ENCODE results near the gene ZCCHC8. TPM values are rescaled to one million over a fixed set of nuclear protein-coding genes. Genes with fewer than 3 reads are reported as not detected.
"Not testable (repeated sequence)": the region's sequence is repeated elsewhere in the genome, so short reads cannot be mapped to it uniquely, and the experiment has no call there.

Gene ZCCHC8
- polyA plus RNA-seq, 4 donors: 14.6 to 30.9 (median 21.0) TPM

GRCh38 chr12:122459211-122459610, 41.5 kb downstream of the ZCCHC8 start:
- Histone ChIP-seq H3K4me3 (ENCODE audit: low read depth in 1 of 3, low read length in 3 of 3) (no peak overlapping the region), H3K27ac (ENCODE audit: low read depth in 1 of 3, low read length in 2 of 3) (no peak overlapping the region), H3K4me1 (ENCODE audit: control insufficient read depth in 3 of 3, insufficient read depth in 2 of 3, low read depth in 1 of 3, low read length in 2 of 3) (peaks cover 0 to 6% (median 2%) of the 10 kb centered on the region in 3 donors), H3K27me3 (ENCODE audit: control insufficient read depth in 3 of 3, insufficient read depth in 3 of 3, low read length in 3 of 3) (no peaks in the 10 kb centered on the region), H3K36me3 (ENCODE audit: control insufficient read depth in 3 of 3, insufficient read depth in 2 of 3, low read depth in 1 of 3, low read length in 3 of 3) (no peaks in the 10 kb centered on the region), H3K9me3 (ENCODE audit: control insufficient read depth in 2 of 2, insufficient read depth in 1 of 2, low read depth in 1 of 2, low read length in 1 of 2) (no peaks in the 10 kb centered on the region)
- FAIRE-seq (no peak), DNase-seq (no peak)
- WGBS, 3 donors: 91 to 100% (median 100%) methylated on average over 2 of the region's 2 CpGs

- Histone ChIP-seq H3K9me3 (ENCODE audit: control insufficient read depth in 2 of 2, insufficient read depth in 1 of 2, low read depth in 1 of 2, low read length in 1 of 2) (no peaks in the 10 kb centered on the region), H3K27ac (ENCODE audit: low read depth in 1 of 3, low read length in 2 of 3) (no peak overlapping the region), H3K4me1 (ENCODE audit: control insufficient read depth in 3 of 3, insufficient read depth in 2 of 3, low read depth in 1 of 3, low read length in 2 of 3) (peaks cover 0 to 6% (median 2%) of the 10 kb centered on the region in 3 donors), H3K27me3 (ENCODE audit: control insufficient read depth in 3 of 3, insufficient read depth in 3 of 3, low read length in 3 of 3) (no peaks in the 10 kb centered on the region), H3K4me3 (ENCODE audit: low read depth in 1 of 3, low read length in 3 of 3) (no peak overlapping the region), H3K36me3 (ENCODE audit: control insufficient read depth in 3 of 3, insufficient read depth in 2 of 3, low read depth in 1 of 3, low read length in 3 of 3) (no peaks in the 10 kb centered on the region)
- FAIRE-seq: no peak
- WGBS, 3 donors: 90 to 94% (median 93%) methylated on average over 17 of the region's 17 CpGs
- DNase-seq: no peak
These were observed 42.4 kb downstream of the ZCCHC8 start for GRCh38 chr12:122458105-122459035.

GRCh38 chr12:122457627-122458026, 43.1 kb downstream of the ZCCHC8 start:
- FAIRE-seq: no peak
- no peaks in the 10 kb centered on the region for H3K36me3 ChIP-seq (ENCODE audit: control insufficient read depth in 3 of 3, insufficient read depth in 2 of 3, low read depth in 1 of 3, low read length in 3 of 3)

GRCh38 chr12:122454739-122455138, 46.0 kb downstream of the ZCCHC8 start:
- H3K36me3 ChIP-seq (ENCODE audit: control insufficient read depth in 3 of 3, insufficient read depth in 2 of 3, low read depth in 1 of 3, low read length in 3 of 3): no peaks in the 10 kb centered on the region
- H3K27ac ChIP-seq (ENCODE audit: low read depth in 1 of 3, low read length in 2 of 3): no peak overlapping the region
- FAIRE-seq (no peak), DNase-seq (no peak)
- H3K9me3 ChIP-seq (ENCODE audit: control insufficient read depth in 2 of 2, insufficient read depth in 1 of 2, low read depth in 1 of 2, low read length in 1 of 2): no peaks in the 10 kb centered on the region
- peaks cover 2 to 6% (median 2%) of the 10 kb centered on the region in 3 donors for H3K4me1 ChIP-seq (ENCODE audit: control insufficient read depth in 3 of 3, insufficient read depth in 2 of 3, low read depth in 1 of 3, low read length in 2 of 3)
- no peaks in the 10 kb centered on the region for H3K27me3 ChIP-seq (ENCODE audit: control insufficient read depth in 3 of 3, insufficient read depth in 3 of 3, low read length in 3 of 3)
- 60 to 75% (median 68%) methylated on average over 6 of the region's 6 CpGs for WGBS, 3 donors
- no peak overlapping the region for H3K4me3 ChIP-seq (ENCODE audit: low read depth in 1 of 3, low read length in 3 of 3)

More at GRCh38 chr12:122457627-122458026, 43.1 kb downstream of the ZCCHC8 start:
- no peaks in the 10 kb centered on the region for H3K27me3 ChIP-seq (ENCODE audit: control insufficient read depth in 3 of 3, insufficient read depth in 3 of 3, low read length in 3 of 3)
- no peak for DNase-seq
- 56 to 79% (median 68%) methylated on average over 2 of the region's 2 CpGs for WGBS, 3 donors
- H3K4me1 ChIP-seq (ENCODE audit: control insufficient read depth in 3 of 3, insufficient read depth in 2 of 3, low read depth in 1 of 3, low read length in 2 of 3): peaks cover 2 to 6% (median 2%) of the 10 kb centered on the region in 3 donors
- H3K27ac ChIP-seq (ENCODE audit: low read depth in 1 of 3, low read length in 2 of 3): no peak overlapping the region
- H3K9me3 ChIP-seq (ENCODE audit: control insufficient read depth in 2 of 2, insufficient read depth in 1 of 2, low read depth in 1 of 2, low read length in 1 of 2): no peaks in the 10 kb centered on the region
- no peak overlapping the region for H3K4me3 ChIP-seq (ENCODE audit: low read depth in 1 of 3, low read length in 3 of 3)

- Histone ChIP-seq H3K36me3 (ENCODE audit: control insufficient read depth in 3 of 3, insufficient read depth in 2 of 3, low read depth in 1 of 3, low read length in 3 of 3) (no peaks in the 10 kb centered on the region), H3K4me3 (ENCODE audit: low read depth in 1 of 3, low read length in 3 of 3) (no peak overlapping the region), H3K27ac (ENCODE audit: low read depth in 1 of 3, low read length in 2 of 3) (peak overlapping the region in 2 of 3 donors; percentile 27 to 53), H3K9me3 (ENCODE audit: control insufficient read depth in 2 of 2, insufficient read depth in 1 of 2, low read depth in 1 of 2, low read length in 1 of 2) (peaks cover 0 to under 1% of the 10 kb centered on the region in 2 donors), H3K4me1 (ENCODE audit: control insufficient read depth in 3 of 3, insufficient read depth in 2 of 3, low read depth in 1 of 3, low read length in 2 of 3) (peaks cover 2 to 6% (median 2%) of the 10 kb centered on the region in 3 donors), H3K27me3 (ENCODE audit: control insufficient read depth in 3 of 3, insufficient read depth in 3 of 3, low read length in 3 of 3) (no peaks in the 10 kb centered on the region)
- WGBS, 3 donors: 86 to 89% (median 87%) methylated on average over 12 of the region's 12 CpGs
- DNase-seq (no peak), FAIRE-seq (no peak)
These were observed 46.4 kb downstream of the ZCCHC8 start for GRCh38 chr12:122454250-122454721.

- peak overlapping the region in 2 of 3 donors; percentile 42 to 90 for H3K27ac ChIP-seq (ENCODE audit: low read depth in 1 of 3, low read length in 2 of 3)
- no peaks in the 10 kb centered on the region for H3K27me3 ChIP-seq (ENCODE audit: control insufficient read depth in 3 of 3, insufficient read depth in 3 of 3, low read length in 3 of 3)
- peaks cover 0 to 2% of the 10 kb centered on the region in 2 donors for H3K9me3 ChIP-seq (ENCODE audit: control insufficient read depth in 2 of 2, insufficient read depth in 1 of 2, low read depth in 1 of 2, low read length in 1 of 2)
- no peak overlapping the region for H3K4me3 ChIP-seq (ENCODE audit: low read depth in 1 of 3, low read length in 3 of 3)
- peaks cover 2 to 6% (median 2%) of the 10 kb centered on the region in 3 donors for H3K4me1 ChIP-seq (ENCODE audit: control insufficient read depth in 3 of 3, insufficient read depth in 2 of 3, low read depth in 1 of 3, low read length in 2 of 3)
- peak in 1 of 2 donors; percentile 25 for DNase-seq
- no peaks in the 10 kb centered on the region for H3K36me3 ChIP-seq (ENCODE audit: control insufficient read depth in 3 of 3, insufficient read depth in 2 of 3, low read depth in 1 of 3, low read length in 3 of 3)
- 54 to 67% (median 56%) methylated on average over 11 of the region's 11 CpGs for WGBS, 3 donors
- no peak for FAIRE-seq
These were observed 47.9 kb downstream of the ZCCHC8 start for GRCh38 chr12:122452701-122453285.

GRCh38 chr12:122449317-122449716, 51.4 kb downstream of the ZCCHC8 start:
- DNase-seq (peak; percentile 64 to 80), FAIRE-seq (no peak)
- Histone ChIP-seq H3K27me3 (ENCODE audit: control insufficient read depth in 3 of 3, insufficient read depth in 3 of 3, low read length in 3 of 3) (no peaks in the 10 kb centered on the region), H3K36me3 (ENCODE audit: control insufficient read depth in 3 of 3, insufficient read depth in 2 of 3, low read depth in 1 of 3, low read length in 3 of 3) (no peaks in the 10 kb centered on the region), H3K4me1 (ENCODE audit: control insufficient read depth in 3 of 3, insufficient read depth in 2 of 3, low read depth in 1 of 3, low read length in 2 of 3) (peaks cover 0 to 2% (median 0%) of the 10 kb centered on the region in 3 donors), H3K9me3 (ENCODE audit: control insufficient read depth in 2 of 2, insufficient read depth in 1 of 2, low read depth in 1 of 2, low read length in 1 of 2) (peaks cover 0 to 8% of the 10 kb centered on the region in 2 donors), H3K4me3 (ENCODE audit: low read depth in 1 of 3, low read length in 3 of 3) (no peak overlapping the region), H3K27ac (ENCODE audit: low read depth in 1 of 3, low read length in 2 of 3) (no peak overlapping the region)
- WGBS, 3 donors: 89 to 96% (median 93%) methylated on average over 2 of the region's 2 CpGs

- not testable (repeated sequence) for H3K4me3 ChIP-seq (ENCODE audit: low read depth in 1 of 3, low read length in 3 of 3); DNase-seq; H3K27ac ChIP-seq (ENCODE audit: low read depth in 1 of 3, low read length in 2 of 3); H3K4me1 ChIP-seq (ENCODE audit: control insufficient read depth in 3 of 3, insufficient read depth in 2 of 3, low read depth in 1 of 3, low read length in 2 of 3); H3K36me3 ChIP-seq (ENCODE audit: control insufficient read depth in 3 of 3, insufficient read depth in 2 of 3, low read depth in 1 of 3, low read length in 3 of 3); FAIRE-seq; H3K27me3 ChIP-seq (ENCODE audit: control insufficient read depth in 3 of 3, insufficient read depth in 3 of 3, low read length in 3 of 3); H3K9me3 ChIP-seq (ENCODE audit: control insufficient read depth in 2 of 2, insufficient read depth in 1 of 2, low read depth in 1 of 2, low read length in 1 of 2)
- 93 to 97% (median 95%) methylated on average over 3 of the region's 3 CpGs for WGBS, 3 donors
These were observed 52.9 kb downstream of the ZCCHC8 start for GRCh38 chr12:122447825-122448224.

Measured in small intestine (tissue), 7 donors.